Liver (tissue), 9 donors: Measurements from ENCODE around the gene ASTN1. TPM values are rescaled to one million over a fixed set of nuclear protein-coding genes. Genes with fewer than 3 reads are reported as not detected.

ENCODE experiments used
- DNase-seq: peaks from one replicate; pipeline ENCODE4 v3.0.0-alpha.2; 2017; ENCODE audit warnings: low spot score
- H3K27ac ChIP-seq, 2 donors: one replicate each; pipeline ENCODE4 v1.7.0; 2013; ENCODE audit warnings: inconsistent platforms in 2 of 2, low read length in 2 of 2, control low read depth in 1 of 2, low read depth in 1 of 2, mild to moderate bottlenecking in 1 of 2
- H3K27me3 ChIP-seq, 4 donors: one replicate each; pipeline versions ENCODE4 v1.6.1 to v1.7.0; 2013; ENCODE audit warnings: low read length in 3 of 4, inconsistent platforms in 1 of 4, mild to moderate bottlenecking in 1 of 4, moderate library complexity in 1 of 4; ENCODE audit not compliant: control insufficient read depth in 4 of 4, insufficient read depth in 4 of 4
- H3K36me3 ChIP-seq, 4 donors: one replicate each; pipeline versions ENCODE4 v1.6.1 to v1.7.0; 2013; ENCODE audit warnings: low read length in 3 of 4, mild to moderate bottlenecking in 3 of 4, low read depth in 1 of 4, moderate library complexity in 1 of 4; ENCODE audit not compliant: control insufficient read depth in 4 of 4, insufficient read depth in 3 of 4
- H3K4me1 ChIP-seq, 4 donors: one replicate each; pipeline versions ENCODE4 v1.6.1 to v1.7.0; 2013; ENCODE audit warnings: low read length in 3 of 4, mild to moderate bottlenecking in 3 of 4, moderate library complexity in 1 of 4; ENCODE audit not compliant: control insufficient read depth in 4 of 4, insufficient read depth in 4 of 4
- H3K4me3 ChIP-seq, 3 donors: one replicate each; pipeline versions ENCODE4 v1.6.1 to v1.7.0; 2013; ENCODE audit warnings: low read length in 3 of 3, control low read depth in 1 of 3, low read depth in 1 of 3, mild to moderate bottlenecking in 1 of 3
- H3K9ac ChIP-seq, 2 donors: one replicate each; pipeline ENCODE4 v1.7.0; 2013; ENCODE audit warnings: low read length in 2 of 2, mild to moderate bottlenecking in 2 of 2, moderate library complexity in 2 of 2, control low read depth in 1 of 2, low read depth in 1 of 2
- H3K9me3 ChIP-seq, 4 donors: one replicate each; pipeline versions ENCODE4 v1.6.1 to v1.7.0; 2013; ENCODE audit warnings: low read length in 3 of 4; ENCODE audit not compliant: control insufficient read depth in 4 of 4
- FOXA1 ChIP-seq: IDR thresholded peaks from 2 replicates; pipeline ENCODE4 v1.6.1; 2016; ENCODE audit warnings: antibody characterized with exemption
- HNF4A ChIP-seq, 2 donors: conservative IDR thresholded peaks; 2 replicates each; pipeline ENCODE4 v1.6.1; 2016; ENCODE audit warnings: antibody characterized with exemption in 2 of 2, mild to moderate bottlenecking in 2 of 2
- HNF4G ChIP-seq: IDR thresholded peaks from 2 replicates; pipeline ENCODE4 v1.6.1; 2016; ENCODE audit warnings: antibody characterized with exemption
- JUND ChIP-seq, 2 donors: IDR thresholded peaks; 2 replicates each; pipeline ENCODE4 v1.6.1; 2016; ENCODE audit warnings: antibody characterized with exemption in 2 of 2
- NR2F2 ChIP-seq: IDR thresholded peaks from 2 replicates; pipeline ENCODE4 v1.6.1; 2016; ENCODE audit warnings: antibody characterized with exemption
- RXRA ChIP-seq, 2 donors: IDR thresholded peaks; 2 replicates each; pipeline ENCODE4 v1.6.1; 2017 to 2018; ENCODE audit warnings: antibody characterized with exemption in 2 of 2, mild to moderate bottlenecking in 1 of 2
- SP1 ChIP-seq: IDR thresholded peaks from 2 replicates; pipeline ENCODE4 v1.6.1; 2018; ENCODE audit warnings: antibody characterized with exemption, mild to moderate bottlenecking
- TAF1 ChIP-seq: conservative IDR thresholded peaks from 2 replicates; pipeline ENCODE4 v1.6.1; 2016; ENCODE audit warnings: antibody characterized with exemption, mild to moderate bottlenecking
- YY1 ChIP-seq: IDR thresholded peaks from 2 replicates; pipeline ENCODE4 v1.6.1; 2016; ENCODE audit warnings: antibody characterized with exemption, mild to moderate bottlenecking
- WGBS: extraction: QIAGEN DNeasy Blood & Tissue Kit; methylation state at CpG from one replicate; pipeline ENCODE4 v1.1.7; 2013; 5-methylcytosine and 5-hydroxymethylcytosine counted together
- polyA plus RNA-seq, 2 donors: library from polyadenylated mRNA; stranded (reverse) in 1 of 2; unstranded in 1 of 2; fragments of 200-250 nt in 1 of 2; fragments of >200 nt in 1 of 2; fragmentation: Nextera tagmentation in 1 of 2; extraction: Ambion mirVana in 1 of 2; gene quantifications; one replicate each; pipeline versions ENCODE4 v1.2.1 to v1.2.3, GENCODE V29; 2013 to 2015
- total RNA-seq, 2 donors: library from RNA; depleted of rRNA; stranded (reverse); fragments of >200 nt; gene quantifications; one replicate each; pipeline ENCODE4 v1.2.3, GENCODE V29; 2014
- TF ChIP-seq, protein P1 (sequence below): fragments of 150-350 bp; IDR thresholded peaks from 2 replicates; pipeline ENCODE4 v1.5.1; 2017; ENCODE audit warnings: improper control_type of control experiment, low read depth, low read length; ENCODE audit not compliant: missing input control
- TF ChIP-seq, protein P2 (sequence below): IDR thresholded peaks from 2 replicates; pipeline ENCODE4 v1.6.1; 2016; ENCODE audit warnings: antibody characterized with exemption, mild to moderate bottlenecking
- TF ChIP-seq, protein P3 (sequence below): IDR thresholded peaks from 2 replicates; pipeline ENCODE4 v1.6.1; 2016; ENCODE audit warnings: antibody characterized with exemption
- TF ChIP-seq, protein P4 (sequence below): IDR thresholded peaks from 2 replicates; pipeline ENCODE4 v1.6.1; 2016; ENCODE audit warnings: antibody characterized with exemption
- donor health status: healthy.
- donor health status: healthy.
- donor health status: healthy.
- donor health status: healthy.
- donor health status: healthy.

Gene ASTN1
- total and polyA plus RNA-seq, 4 donors = 0.10 to 0.28 (median 0.18) TPM

DNA sequence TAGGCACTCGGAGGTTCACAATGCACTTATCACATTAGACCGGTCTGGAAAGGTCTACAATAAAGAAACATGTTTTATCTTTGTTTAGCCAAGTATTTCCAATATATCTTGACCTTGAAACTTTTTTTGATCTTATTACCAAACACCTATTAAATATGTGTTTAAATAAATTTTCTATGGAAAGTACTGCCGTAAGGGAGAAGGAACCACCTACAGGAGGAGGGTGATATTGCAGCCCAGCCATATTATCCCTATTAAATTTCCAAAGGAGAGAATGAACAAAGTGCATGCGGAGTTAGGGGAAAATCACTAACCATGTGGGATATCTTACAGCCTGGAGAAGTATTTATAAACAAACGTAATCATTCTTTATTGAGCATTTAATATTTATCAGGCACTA lies 20.7 kb upstream of the ASTN1 start:
- WGBS = 78% methylated on average over 5 of the region's 5 CpGs
- DNase-seq = no peak
- Histone ChIP-seq H3K36me3 (no peaks in the 10 kb centered on the region), H3K4me3 (no peak overlapping the region), H3K9ac (no peak overlapping the region), H3K27me3 (no peaks in the 10 kb centered on the region), H3K4me1 (peaks cover 0 to 9% (median 6%) of the 10 kb centered on the region in 4 donors), H3K27ac (no peak overlapping the region), H3K9me3 (no peaks in the 10 kb centered on the region)
- no peak for TF ChIP-seq FOXA1
- TF ChIP-seq, protein P1, sequence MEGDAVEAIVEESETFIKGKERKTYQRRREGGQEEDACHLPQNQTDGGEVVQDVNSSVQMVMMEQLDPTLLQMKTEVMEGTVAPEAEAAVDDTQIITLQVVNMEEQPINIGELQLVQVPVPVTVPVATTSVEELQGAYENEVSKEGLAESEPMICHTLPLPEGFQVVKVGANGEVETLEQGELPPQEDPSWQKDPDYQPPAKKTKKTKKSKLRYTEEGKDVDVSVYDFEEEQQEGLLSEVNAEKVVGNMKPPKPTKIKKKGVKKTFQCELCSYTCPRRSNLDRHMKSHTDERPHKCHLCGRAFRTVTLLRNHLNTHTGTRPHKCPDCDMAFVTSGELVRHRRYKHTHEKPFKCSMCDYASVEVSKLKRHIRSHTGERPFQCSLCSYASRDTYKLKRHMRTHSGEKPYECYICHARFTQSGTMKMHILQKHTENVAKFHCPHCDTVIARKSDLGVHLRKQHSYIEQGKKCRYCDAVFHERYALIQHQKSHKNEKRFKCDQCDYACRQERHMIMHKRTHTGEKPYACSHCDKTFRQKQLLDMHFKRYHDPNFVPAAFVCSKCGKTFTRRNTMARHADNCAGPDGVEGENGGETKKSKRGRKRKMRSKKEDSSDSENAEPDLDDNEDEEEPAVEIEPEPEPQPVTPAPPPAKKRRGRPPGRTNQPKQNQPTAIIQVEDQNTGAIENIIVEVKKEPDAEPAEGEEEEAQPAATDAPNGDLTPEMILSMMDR = peak; percentile 37

DNA sequence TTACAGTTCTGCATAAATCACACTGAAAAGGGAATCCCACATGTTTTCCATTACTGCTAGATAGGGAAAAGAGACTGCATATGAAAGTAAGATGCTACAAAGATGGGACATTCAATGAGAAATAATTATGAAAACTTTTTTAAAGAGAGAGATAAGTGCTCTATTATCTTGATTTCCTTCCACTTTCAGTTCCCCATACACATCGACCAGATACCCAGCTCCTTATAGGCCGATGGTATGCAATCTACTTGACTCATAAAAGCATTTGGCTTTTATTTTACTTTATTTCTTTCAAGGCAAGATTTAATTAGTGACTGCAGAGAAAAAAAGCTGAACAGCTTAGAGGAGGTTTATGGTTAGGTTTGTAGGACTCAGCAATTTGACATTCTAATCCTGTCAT lies 19.3 kb upstream of the ASTN1 start:
- Histone ChIP-seq H3K4me3 (no peak overlapping the region), H3K4me1 (peaks cover 0 to 9% (median 6%) of the 10 kb centered on the region in 4 donors), H3K36me3 (no peaks in the 10 kb centered on the region), H3K27ac (no peak overlapping the region), H3K9me3 (no peaks in the 10 kb centered on the region), H3K9ac (no peak overlapping the region), H3K27me3 (peaks cover 0 to 5% (median 0%) of the 10 kb centered on the region in 4 donors)
- no peak for DNase-seq
- TF ChIP-seq, protein P2, sequence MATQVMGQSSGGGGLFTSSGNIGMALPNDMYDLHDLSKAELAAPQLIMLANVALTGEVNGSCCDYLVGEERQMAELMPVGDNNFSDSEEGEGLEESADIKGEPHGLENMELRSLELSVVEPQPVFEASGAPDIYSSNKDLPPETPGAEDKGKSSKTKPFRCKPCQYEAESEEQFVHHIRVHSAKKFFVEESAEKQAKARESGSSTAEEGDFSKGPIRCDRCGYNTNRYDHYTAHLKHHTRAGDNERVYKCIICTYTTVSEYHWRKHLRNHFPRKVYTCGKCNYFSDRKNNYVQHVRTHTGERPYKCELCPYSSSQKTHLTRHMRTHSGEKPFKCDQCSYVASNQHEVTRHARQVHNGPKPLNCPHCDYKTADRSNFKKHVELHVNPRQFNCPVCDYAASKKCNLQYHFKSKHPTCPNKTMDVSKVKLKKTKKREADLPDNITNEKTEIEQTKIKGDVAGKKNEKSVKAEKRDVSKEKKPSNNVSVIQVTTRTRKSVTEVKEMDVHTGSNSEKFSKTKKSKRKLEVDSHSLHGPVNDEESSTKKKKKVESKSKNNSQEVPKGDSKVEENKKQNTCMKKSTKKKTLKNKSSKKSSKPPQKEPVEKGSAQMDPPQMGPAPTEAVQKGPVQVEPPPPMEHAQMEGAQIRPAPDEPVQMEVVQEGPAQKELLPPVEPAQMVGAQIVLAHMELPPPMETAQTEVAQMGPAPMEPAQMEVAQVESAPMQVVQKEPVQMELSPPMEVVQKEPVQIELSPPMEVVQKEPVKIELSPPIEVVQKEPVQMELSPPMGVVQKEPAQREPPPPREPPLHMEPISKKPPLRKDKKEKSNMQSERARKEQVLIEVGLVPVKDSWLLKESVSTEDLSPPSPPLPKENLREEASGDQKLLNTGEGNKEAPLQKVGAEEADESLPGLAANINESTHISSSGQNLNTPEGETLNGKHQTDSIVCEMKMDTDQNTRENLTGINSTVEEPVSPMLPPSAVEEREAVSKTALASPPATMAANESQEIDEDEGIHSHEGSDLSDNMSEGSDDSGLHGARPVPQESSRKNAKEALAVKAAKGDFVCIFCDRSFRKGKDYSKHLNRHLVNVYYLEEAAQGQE = no peak
- WGBS = 77% methylated on average over 2 of the region's 2 CpGs

DNA sequence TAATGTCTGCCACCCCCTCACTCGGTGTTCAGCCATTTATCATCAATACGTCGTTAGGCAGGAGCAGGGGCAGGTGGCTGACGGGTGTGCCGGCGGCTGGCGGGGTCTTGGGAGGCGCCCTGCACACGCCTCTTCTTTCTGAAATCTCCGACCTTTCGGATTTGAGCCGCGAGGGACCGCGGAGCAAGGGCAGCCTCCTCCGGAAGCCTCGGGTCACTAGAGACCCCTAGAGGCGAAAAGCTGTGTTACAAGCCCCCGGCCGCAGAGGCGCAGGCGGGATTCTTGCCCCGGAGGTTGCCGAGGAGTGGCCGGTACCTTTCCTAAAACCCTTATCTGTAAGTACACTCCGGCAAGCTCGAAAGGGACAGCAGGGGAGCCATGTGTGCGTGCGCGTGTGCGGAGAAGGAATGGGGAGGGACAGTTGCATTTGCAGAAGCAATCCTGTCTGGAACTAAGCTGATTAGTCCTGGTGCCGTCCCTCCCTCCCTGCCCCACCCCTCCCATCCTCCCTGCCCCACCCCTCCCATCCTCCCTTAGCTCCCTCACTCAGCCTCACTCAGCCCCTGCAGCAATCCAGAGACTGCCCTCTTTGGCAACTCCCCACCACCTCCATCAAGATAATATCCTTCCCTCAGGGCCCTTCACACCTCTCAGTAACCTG lies 17.2 kb upstream of the ASTN1 start:
- H3K4me3 ChIP-seq = peak overlapping the region in 2 of 3 donors; percentile 8 to 36
- H3K27me3 ChIP-seq = peaks cover 0 to 5% (median 0%) of the 10 kb centered on the region in 4 donors
- H3K4me1 ChIP-seq = peaks cover 0 to 9% (median 6%) of the 10 kb centered on the region in 4 donors
- DNase-seq = peak; percentile 67
- H3K27ac ChIP-seq = no peak overlapping the region
- no peaks in the 10 kb centered on the region for H3K9me3 ChIP-seq
- H3K36me3 ChIP-seq = no peaks in the 10 kb centered on the region
- H3K9ac ChIP-seq = no peak overlapping the region
- WGBS = 1% methylated on average over 32 of the region's 32 CpGs
- TF ChIP-seq, protein P2 = no peak
- TF ChIP-seq TAF1 = no peak
- TF ChIP-seq JUND (IDR thresholded peaks at IDR 0.05) = no peak
- TF ChIP-seq, protein P3, sequence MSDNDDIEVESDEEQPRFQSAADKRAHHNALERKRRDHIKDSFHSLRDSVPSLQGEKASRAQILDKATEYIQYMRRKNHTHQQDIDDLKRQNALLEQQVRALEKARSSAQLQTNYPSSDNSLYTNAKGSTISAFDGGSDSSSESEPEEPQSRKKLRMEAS = no peak
- no peak for TF ChIP-seq RXRA (IDR thresholded peaks at IDR 0.05)
- TF ChIP-seq SP1 = no peak
- no peak for TF ChIP-seq HNF4G
- no peak for TF ChIP-seq HNF4A (conservative IDR thresholded peaks at IDR 0.05)
- TF ChIP-seq, protein P1 = peak; percentile 74
- TF ChIP-seq NR2F2 = no peak
- TF ChIP-seq, protein P4, sequence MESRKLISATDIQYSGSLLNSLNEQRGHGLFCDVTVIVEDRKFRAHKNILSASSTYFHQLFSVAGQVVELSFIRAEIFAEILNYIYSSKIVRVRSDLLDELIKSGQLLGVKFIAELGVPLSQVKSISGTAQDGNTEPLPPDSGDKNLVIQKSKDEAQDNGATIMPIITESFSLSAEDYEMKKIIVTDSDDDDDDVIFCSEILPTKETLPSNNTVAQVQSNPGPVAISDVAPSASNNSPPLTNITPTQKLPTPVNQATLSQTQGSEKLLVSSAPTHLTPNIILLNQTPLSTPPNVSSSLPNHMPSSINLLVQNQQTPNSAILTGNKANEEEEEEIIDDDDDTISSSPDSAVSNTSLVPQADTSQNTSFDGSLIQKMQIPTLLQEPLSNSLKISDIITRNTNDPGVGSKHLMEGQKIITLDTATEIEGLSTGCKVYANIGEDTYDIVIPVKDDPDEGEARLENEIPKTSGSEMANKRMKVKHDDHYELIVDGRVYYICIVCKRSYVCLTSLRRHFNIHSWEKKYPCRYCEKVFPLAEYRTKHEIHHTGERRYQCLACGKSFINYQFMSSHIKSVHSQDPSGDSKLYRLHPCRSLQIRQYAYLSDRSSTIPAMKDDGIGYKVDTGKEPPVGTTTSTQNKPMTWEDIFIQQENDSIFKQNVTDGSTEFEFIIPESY = no peak
- no peak for TF ChIP-seq YY1
